ENCODE measurements around the gene TMEM184A. TPM values are rescaled to one million over a fixed set of nuclear protein-coding genes. Genes with fewer than 3 reads are reported as not detected.

TMEM184A gene
- total and polyA plus RNA-seq, 2 of the 4 experiments (the other 2 are of a cell fraction), result 0.36 to 1.9 TPM

DNA sequence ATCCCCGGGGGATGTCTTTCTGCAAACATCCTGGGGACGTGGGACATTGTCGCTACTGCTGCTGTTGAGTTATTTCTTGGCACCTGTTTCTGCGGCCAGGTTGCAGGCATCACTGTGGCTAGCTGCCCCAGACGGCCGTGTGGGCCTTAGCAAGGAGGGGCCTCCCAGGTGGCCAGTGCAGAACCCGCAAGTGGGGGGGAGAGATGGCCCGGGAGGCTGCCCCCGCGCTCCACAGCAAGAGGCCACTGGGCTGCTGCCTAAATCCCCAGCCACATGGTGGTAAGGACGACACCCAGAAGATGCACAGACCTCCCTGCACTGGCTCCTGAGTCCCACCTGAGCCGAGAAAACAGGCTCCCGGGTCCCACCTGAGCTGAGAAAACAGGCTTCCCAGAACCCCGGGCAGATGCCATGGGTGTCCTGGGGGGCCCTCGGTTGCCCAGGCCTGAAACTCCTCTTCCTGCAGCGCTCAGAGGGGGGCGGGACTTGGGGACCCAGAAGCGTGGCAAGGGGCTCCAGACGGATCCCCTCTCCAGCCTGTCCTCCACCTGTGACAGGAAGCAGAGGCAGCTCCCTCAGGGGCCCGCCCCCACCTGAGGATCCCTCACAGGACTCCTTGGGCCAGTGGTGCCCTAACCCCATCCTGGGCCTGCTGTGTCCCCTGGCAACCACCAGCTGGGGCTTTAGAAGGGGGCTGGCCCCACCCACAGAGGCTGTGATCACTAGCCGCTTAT lies 26.5 kb downstream of the TMEM184A start (continued):
- TF ChIP-seq CEBPB (IDR thresholded peaks at IDR 0.05; ENCODE audit: low read depth, low read length), result no peak

DNA sequence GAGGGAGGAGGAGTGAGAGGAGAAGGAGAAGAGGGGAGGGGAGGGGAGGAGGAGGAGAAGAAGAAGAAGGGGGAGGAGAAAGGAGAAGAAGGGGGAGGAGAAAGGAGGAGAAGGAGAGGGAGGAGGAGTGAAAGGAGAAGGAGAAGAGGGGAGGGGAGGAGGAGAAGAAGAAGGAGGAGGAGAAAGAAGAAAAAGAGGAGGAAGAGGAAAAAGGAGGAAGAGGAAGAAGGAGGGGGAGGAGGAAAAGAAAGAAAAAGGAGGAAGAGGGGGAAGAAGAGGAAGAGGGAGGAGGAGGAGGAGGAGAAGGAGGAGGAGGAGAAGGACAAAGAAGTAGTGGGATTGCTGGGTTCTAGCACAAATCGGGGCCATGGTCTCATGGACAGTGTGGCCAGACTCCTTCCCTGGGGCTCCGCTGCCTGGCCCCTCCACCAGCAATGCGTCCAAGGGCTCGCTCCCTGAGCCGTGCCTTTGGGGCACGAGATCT lies 29.7 kb downstream of the TMEM184A start:
- Histone ChIP-seq H3K4ac (ENCODE audit: low read depth, low read length) (peak overlapping the region; percentile 85), H2AK9ac (replicated peaks; ENCODE audit: low read depth, low read length, poor library complexity) (peak overlapping the region; percentile 98), H2BK15ac (ENCODE audit: low read depth, low read length) (peak overlapping the region; percentile 82; the same call in 1 of the 3 replicates), H3K36me3 (ENCODE audit: control insufficient read depth, insufficient read depth, low read length) (no peaks in the 10 kb centered on the region), H3K9ac (ENCODE audit: low read depth, low read length) (no peak overlapping the region), H3K14ac (replicated peaks; ENCODE audit: low read depth, low read length) (peak overlapping the region; percentile 61), H3K56ac (ENCODE audit: extremely low read depth, insufficient read depth, low read length) (no peak overlapping the region), H2BK5ac (ENCODE audit: low read depth, low read length, poor library complexity, severe bottlenecking) (peak overlapping the region; percentile 5), H2BK120ac (ENCODE audit: low read depth, low read length) (peak overlapping the region; percentile 69), H3K18ac (ENCODE audit: low read depth, low read length) (peak overlapping the region; percentile 21; the same call in 1 of the 2 replicates), H2BK20ac (ENCODE audit: low read depth, low read length) (0 out of 2 replicates have a peak overlapping the region, but pooled peaks have one; percentile 37), H4K91ac (ENCODE audit: insufficient read depth, low read depth, low read length) (peak overlapping the region; percentile 49), H3K4me2 (ENCODE audit: low read depth, low read length) (peak overlapping the region; percentile 34), H3K27ac (ENCODE audit: insufficient read depth, low read length) (no peak overlapping the region), H3K4me3 (ENCODE audit: insufficient read depth, low read depth, low read length) (no peak overlapping the region; the same call in 1 of the 2 replicates), H3K9me3 (ENCODE audit: control insufficient read depth, insufficient read depth, low read length) (no peaks in the 10 kb centered on the region), H4K20me1 (ENCODE audit: insufficient read depth, low read length) (peaks cover under 1% of the 10 kb centered on the region; the same call in 1 of the 2 replicates), H3K9me1 (ENCODE audit: insufficient read depth, low read length) (no peaks in the 10 kb centered on the region), H2AFZ (replicated peaks; ENCODE audit: low read length, poor library complexity) (peak overlapping the region; percentile 85), H4K8ac (ENCODE audit: low read depth in 2 of 2, low read length in 2 of 2) (peak overlapping the region; percentile 78 to 85; a peak in 3 of 4 replicates), H3K27me3 (ENCODE audit: control insufficient read depth, insufficient read depth, low read length) (no peaks in the 10 kb centered on the region; the same call in 1 of the 2 replicates), H3K4me1 (ENCODE audit: control insufficient read depth, insufficient read depth, low read length) (peaks cover 3% of the 10 kb centered on the region), H2AK5ac (ENCODE audit: low read depth, low read length) (peak overlapping the region; percentile 54; the same call in 1 of the 2 replicates), H3K23ac (ENCODE audit: low read depth, low read length) (peak overlapping the region; percentile 71; the same call in 1 of the 2 replicates), H3K79me1 (ENCODE audit: low read depth in 1 of 2, low read length in 2 of 2) (peaks cover 0 to 3% of the 10 kb centered on the region in 2 experiments; a peak in 1 of 4 replicates), H4K5ac (ENCODE audit: low read depth, low read length) (peak overlapping the region; percentile 84)
- TF ChIP-seq MAZ (IDR thresholded peaks at IDR 0.05; ENCODE audit: borderline replicate concordance, low read depth, low read length), result no peak
- TF ChIP-seq FOS (IDR thresholded peaks at IDR 0.05; ENCODE audit: low read depth, low read length), result no peak
- TF ChIP-seq, protein P1, sequence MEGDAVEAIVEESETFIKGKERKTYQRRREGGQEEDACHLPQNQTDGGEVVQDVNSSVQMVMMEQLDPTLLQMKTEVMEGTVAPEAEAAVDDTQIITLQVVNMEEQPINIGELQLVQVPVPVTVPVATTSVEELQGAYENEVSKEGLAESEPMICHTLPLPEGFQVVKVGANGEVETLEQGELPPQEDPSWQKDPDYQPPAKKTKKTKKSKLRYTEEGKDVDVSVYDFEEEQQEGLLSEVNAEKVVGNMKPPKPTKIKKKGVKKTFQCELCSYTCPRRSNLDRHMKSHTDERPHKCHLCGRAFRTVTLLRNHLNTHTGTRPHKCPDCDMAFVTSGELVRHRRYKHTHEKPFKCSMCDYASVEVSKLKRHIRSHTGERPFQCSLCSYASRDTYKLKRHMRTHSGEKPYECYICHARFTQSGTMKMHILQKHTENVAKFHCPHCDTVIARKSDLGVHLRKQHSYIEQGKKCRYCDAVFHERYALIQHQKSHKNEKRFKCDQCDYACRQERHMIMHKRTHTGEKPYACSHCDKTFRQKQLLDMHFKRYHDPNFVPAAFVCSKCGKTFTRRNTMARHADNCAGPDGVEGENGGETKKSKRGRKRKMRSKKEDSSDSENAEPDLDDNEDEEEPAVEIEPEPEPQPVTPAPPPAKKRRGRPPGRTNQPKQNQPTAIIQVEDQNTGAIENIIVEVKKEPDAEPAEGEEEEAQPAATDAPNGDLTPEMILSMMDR (conservative IDR thresholded peaks at IDR 0.05; ENCODE audit: low read depth, low read length), result no peak
- TF ChIP-seq MXI1 (IDR thresholded peaks at IDR 0.05; ENCODE audit: borderline replicate concordance, low read depth, low read length), result no peak
- TF ChIP-seq NFE2L2 (IDR thresholded peaks at IDR 0.05; ENCODE audit: low read depth, low read length), result no peak
- no peak for TF ChIP-seq CEBPB (IDR thresholded peaks at IDR 0.05; ENCODE audit: low read depth, low read length)
- no peak for TF ChIP-seq POLR2A (IDR thresholded peaks at IDR 0.05; ENCODE audit: low read depth, low read length)
- WGBS, 2 experiments (ENCODE audit: extremely low coverage in 2 of 2, insufficient read length in 1 of 2), result no CpG with 5 or more reads among the region's 6 CpGs
- in situ Hi-C loops (cut with MboI; ENCODE audit: low sequenced_read_pairs) (no loop called here), intact Hi-C loops (cut with micrococcal nuclease) (no loop called here), dilution Hi-C loops (cut with HindIII; ENCODE audit: low sequenced_read_pairs, unreplicated experiment) (no loop called here)
- ChIA-PET POLR2A (ENCODE audit: unreplicated experiment) (no interaction called here), CTCF (no interaction called here)
- DNase-seq, result no peak
- BruUV-seq (replicated peaks), result no TSS peak
- ATAC-seq (ENCODE audit: low read depth), result peak; percentile 45
